Measurements from ENCODE around the gene NDUFB6. TPM values are rescaled to one million over a fixed set of nuclear protein-coding genes. Genes with fewer than 3 reads are reported as not detected.

NDUFB6 gene
- total and polyA plus RNA-seq, 4 donors = 22.3 to 118 (median 32.5) TPM

GRCh38 chr9:32618261-32618660 is 45.3 kb upstream of the NDUFB6 start:
- TF ChIP-seq NR2F2 (IDR thresholded peaks at IDR 0.05) (no peak), GABPA (IDR thresholded peaks at IDR 0.05 in 1 of 2, conservative IDR thresholded peaks at IDR 0.05 in 1 of 2) (no peak), RAD21 (IDR thresholded peaks at IDR 0.05) (no peak), HNF4A (conservative IDR thresholded peaks at IDR 0.05) (no peak), FOXA1 (IDR thresholded peaks at IDR 0.05) (no peak), RXRA (IDR thresholded peaks at IDR 0.05) (no peak), MAX (IDR thresholded peaks at IDR 0.05) (no peak), ZBTB33 (IDR thresholded peaks at IDR 0.05) (no peak), SP1 (IDR thresholded peaks at IDR 0.05) (no peak), TAF1 (conservative IDR thresholded peaks at IDR 0.05) (no peak), JUND (IDR thresholded peaks at IDR 0.05) (no peak), YY1 (IDR thresholded peaks at IDR 0.05) (no peak), HNF4G (IDR thresholded peaks at IDR 0.05) (no peak), FOXA2 (IDR thresholded peaks at IDR 0.05) (no peak), EGR1 (IDR thresholded peaks at IDR 0.05; ENCODE audit: low read depth in 2 of 2) (no peak)
- TF ChIP-seq, protein P1, sequence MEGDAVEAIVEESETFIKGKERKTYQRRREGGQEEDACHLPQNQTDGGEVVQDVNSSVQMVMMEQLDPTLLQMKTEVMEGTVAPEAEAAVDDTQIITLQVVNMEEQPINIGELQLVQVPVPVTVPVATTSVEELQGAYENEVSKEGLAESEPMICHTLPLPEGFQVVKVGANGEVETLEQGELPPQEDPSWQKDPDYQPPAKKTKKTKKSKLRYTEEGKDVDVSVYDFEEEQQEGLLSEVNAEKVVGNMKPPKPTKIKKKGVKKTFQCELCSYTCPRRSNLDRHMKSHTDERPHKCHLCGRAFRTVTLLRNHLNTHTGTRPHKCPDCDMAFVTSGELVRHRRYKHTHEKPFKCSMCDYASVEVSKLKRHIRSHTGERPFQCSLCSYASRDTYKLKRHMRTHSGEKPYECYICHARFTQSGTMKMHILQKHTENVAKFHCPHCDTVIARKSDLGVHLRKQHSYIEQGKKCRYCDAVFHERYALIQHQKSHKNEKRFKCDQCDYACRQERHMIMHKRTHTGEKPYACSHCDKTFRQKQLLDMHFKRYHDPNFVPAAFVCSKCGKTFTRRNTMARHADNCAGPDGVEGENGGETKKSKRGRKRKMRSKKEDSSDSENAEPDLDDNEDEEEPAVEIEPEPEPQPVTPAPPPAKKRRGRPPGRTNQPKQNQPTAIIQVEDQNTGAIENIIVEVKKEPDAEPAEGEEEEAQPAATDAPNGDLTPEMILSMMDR (IDR thresholded peaks at IDR 0.05; ENCODE audit: low read depth, low read length, missing input control) = no peak
- TF ChIP-seq, protein P2, sequence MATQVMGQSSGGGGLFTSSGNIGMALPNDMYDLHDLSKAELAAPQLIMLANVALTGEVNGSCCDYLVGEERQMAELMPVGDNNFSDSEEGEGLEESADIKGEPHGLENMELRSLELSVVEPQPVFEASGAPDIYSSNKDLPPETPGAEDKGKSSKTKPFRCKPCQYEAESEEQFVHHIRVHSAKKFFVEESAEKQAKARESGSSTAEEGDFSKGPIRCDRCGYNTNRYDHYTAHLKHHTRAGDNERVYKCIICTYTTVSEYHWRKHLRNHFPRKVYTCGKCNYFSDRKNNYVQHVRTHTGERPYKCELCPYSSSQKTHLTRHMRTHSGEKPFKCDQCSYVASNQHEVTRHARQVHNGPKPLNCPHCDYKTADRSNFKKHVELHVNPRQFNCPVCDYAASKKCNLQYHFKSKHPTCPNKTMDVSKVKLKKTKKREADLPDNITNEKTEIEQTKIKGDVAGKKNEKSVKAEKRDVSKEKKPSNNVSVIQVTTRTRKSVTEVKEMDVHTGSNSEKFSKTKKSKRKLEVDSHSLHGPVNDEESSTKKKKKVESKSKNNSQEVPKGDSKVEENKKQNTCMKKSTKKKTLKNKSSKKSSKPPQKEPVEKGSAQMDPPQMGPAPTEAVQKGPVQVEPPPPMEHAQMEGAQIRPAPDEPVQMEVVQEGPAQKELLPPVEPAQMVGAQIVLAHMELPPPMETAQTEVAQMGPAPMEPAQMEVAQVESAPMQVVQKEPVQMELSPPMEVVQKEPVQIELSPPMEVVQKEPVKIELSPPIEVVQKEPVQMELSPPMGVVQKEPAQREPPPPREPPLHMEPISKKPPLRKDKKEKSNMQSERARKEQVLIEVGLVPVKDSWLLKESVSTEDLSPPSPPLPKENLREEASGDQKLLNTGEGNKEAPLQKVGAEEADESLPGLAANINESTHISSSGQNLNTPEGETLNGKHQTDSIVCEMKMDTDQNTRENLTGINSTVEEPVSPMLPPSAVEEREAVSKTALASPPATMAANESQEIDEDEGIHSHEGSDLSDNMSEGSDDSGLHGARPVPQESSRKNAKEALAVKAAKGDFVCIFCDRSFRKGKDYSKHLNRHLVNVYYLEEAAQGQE (IDR thresholded peaks at IDR 0.05) = no peak
- TF ChIP-seq, protein P3, sequence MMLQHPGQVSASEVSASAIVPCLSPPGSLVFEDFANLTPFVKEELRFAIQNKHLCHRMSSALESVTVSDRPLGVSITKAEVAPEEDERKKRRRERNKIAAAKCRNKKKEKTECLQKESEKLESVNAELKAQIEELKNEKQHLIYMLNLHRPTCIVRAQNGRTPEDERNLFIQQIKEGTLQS (IDR thresholded peaks at IDR 0.05) = no peak
- Histone ChIP-seq H3K9ac (ENCODE audit: low read depth in 1 of 2, low read length in 2 of 2) (no peak overlapping the region), H3K4me1 (ENCODE audit: control insufficient read depth in 4 of 4, insufficient read depth in 4 of 4, low read length in 3 of 4) (no peaks in the 10 kb centered on the region), H3K36me3 (ENCODE audit: control insufficient read depth in 4 of 4, insufficient read depth in 3 of 4, low read depth in 1 of 4, low read length in 3 of 4) (no peaks in the 10 kb centered on the region), H3K27me3 (ENCODE audit: control insufficient read depth in 4 of 4, insufficient read depth in 4 of 4, low read length in 3 of 4) (peaks cover 0 to 8% (median under 1%) of the 10 kb centered on the region in 4 donors), H3K4me3 (ENCODE audit: low read depth in 1 of 3, low read length in 3 of 3) (no peak overlapping the region), H3K9me3 (ENCODE audit: control insufficient read depth in 4 of 4, low read length in 3 of 4) (no peaks in the 10 kb centered on the region), H3K27ac (ENCODE audit: low read depth in 1 of 2, low read length in 2 of 2) (no peak overlapping the region)
- no peak for DNase-seq (ENCODE audit: low spot score)
- WGBS = 70% methylated on average over 5 of the region's 5 CpGs
